Nucleus accumbens (tissue), 56 donors: ENCODE data around the gene CDIP1.

Experiments used
- DNase-seq, 56 donors: peaks; one replicate each; lab custom pipeline; 2025; lab: John Stamatoyannopoulos, UW

CDIP1 gene

DNA sequence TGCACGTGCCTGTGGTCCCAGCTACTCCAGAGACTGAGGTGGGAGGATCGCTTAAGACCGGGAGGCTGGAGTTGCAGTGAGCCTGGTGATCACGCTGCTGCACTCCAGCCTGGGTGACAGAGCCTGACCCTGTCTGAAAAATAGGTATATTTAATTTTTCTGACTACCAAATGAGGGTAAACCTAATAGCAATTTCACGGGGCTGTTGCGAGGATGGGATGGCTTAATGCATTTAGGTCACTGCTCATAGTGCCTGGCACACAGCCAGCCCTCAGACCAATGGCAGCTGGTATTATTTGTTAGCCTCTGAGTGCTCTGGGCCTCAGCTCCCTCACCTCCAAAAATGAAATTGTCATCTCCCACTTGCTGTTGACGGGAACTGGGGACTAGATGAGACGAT lies 5.9 kb upstream of the CDIP1 start:
- no peak for DNase-seq

DNA sequence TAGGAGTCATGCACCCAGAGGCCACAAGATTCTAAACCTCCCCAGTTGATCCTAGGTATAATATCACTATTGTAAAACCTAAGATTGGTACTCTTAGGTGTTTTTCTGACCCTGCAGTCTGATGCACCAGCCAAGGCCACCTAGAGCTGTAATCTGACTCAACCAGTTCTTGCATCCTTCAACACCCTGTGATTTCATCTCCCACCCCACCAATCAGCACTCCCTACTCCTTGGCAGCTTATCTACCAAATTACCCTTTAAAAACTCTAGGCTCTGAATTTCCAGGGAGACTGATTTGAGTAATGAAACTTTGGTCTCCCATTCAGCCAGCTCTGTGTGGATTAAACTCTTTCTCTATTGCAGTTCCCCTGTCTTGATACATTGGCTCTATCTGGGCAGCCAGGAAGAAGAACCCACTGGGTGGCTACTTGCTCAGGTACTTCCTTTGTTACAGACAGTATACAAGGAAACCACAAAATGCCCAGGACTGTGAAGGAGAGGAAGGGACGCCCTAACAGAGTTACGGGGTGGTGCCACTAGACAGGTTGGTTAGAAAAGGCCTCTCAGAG lies 1.2 kb upstream of the CDIP1 start:
- no peak for DNase-seq

DNA sequence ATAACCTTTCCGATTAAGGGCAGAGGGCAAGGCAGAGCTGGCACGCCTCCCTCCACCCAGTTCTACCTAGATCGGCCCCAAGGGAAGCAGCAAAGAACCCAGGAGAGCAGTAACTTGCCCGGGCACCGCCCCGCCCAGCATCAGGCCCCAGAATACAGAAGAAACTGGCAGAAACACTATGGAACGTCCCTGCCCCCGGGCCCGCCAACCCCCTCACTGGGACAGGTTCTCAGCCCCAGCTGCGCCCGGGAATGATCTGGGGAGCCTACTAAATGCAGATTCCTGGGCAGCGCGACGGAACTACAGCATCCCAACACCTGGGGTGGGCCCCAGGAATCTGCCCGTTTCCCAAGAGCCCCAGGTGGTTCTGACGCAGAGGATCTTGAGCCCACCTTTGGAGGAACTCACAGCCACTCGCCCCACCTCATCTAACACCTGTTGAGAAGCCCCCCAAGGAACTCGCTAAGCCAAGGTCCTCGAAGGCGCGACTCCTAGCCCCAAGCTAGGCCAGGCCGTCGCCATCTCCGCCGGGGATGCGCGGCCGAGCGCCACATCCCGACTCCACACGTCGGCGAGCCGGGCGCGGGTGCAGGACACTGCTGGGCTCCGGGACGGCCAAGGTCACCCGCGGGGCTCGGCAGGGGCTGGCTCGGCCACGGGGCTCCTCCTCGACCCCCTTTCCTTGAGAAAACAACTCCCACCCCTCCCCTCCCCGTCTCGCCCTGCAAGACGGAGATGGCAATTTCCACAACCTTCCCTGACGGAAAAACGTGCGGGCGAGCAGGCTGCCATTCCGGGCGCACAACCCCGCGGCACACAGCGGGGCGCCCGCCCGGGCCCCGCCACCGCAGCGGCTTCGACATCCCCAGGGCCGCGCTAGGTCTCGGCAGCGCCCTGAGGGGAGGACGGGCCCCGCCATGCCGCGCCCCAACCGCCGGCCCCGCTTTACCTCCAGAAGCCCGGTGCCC lies 913 bp downstream of the CDIP1 start:
- DNase-seq: peak in 17 of 56 donors; percentile 16 to 66 (median 44)

DNA sequence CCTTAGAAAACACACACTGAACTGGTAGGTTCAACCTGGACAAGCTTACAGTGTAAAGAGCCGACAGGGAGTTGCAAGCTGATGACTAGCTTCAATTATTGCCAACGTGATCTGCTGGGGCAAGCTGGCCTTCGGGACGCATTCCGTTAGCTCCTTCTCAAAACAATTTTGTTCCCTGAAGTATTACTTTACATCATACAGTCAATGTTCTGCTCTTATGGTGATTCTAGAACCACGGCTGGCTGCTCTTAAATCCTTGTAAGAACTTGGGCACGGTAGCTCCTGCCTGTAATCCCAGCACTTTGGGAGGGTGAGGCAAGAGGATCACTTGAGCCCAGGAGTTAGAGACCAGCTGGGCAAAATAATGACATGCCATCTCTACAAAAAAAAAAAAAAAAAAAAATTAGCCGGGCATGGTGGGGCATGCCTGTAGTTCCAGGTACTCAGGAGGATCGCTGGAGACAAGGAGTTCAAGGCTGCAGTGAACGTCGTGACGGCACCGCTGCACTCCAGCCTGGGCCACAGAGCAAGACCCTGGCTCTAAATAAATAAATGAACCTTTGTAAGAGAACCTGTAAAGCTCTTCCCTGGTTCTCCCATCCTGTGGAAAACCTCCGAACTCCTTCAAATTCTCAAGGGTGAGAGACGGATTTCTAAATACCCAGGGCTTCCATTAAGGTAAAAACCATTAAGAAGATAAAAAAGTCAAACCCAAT lies 2.0 kb downstream of the CDIP1 start:
- DNase-seq: no peak

DNA sequence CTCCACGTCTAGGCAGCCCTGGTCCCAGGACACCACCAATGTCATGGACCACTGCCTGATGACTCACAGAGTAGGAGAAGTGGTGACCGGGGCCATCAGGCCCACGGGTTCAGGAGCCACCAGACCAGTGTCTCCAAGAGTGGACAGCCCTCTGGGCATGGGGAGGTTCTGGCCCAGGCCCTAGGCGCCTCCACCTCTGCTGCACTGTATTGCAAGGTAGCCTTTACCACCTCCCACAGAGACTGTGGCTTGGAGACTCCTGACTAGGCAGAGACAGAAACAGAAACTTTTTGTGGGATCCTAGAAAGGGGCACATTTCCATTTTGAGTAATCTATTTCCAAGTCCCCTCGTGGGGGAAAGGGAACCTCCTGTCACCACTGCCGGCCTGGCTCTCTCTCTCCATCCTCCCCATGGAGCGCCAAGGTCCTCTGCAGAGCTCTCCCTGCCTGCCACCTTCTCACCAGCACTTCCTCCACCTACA lies 2.9 kb downstream of the CDIP1 start:
- no peak for DNase-seq

DNA sequence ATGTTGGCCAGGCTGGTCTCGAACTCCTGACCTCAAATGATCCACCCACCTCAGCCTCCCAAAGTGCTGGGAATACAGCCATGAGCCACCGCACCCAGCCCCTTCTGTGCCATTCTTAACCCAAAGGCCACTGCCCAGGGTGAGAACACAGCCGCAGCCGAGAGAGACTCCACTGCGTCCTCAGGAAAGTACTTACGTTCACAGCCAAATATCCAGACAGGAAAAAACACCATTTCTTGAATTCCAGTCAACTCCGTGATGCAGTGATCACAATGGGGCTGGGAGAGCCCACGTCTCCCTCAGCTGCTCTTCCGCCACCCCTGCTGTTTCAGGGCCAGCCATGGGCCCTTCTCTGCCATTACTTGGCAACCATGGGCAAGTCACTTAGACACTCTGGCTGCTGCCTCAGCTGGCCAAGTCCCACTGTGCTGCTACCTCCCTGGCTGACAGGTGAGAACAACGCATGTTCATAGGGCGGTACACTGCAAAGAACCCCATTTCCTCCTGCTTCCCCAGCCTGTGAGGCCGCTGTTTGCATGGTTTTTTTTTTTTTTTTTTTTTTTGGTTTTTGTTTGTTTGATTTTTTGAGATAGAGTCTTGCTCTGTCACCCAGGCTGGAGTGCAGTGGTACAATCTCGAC lies 4.3 kb downstream of the CDIP1 start:
- DNase-seq: no peak

DNA sequence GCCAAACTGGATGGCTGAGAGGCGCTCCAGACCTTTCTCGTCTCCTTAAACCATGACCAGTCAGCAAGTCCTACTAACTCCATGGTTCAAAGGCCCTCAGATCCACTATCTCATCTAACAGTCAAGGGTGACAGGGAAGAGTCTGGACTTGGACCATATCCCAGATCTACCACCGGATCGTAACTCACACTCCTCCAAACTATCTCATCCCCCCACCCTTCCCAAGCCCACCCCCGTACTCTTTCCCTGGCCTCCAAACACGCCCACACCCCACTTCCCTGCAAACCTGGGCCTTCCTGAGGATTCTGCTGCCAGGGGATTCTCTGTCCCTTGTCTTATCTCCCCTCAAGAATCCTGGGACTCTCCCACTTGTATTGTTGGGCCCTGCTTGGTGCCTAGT lies 5.1 kb downstream of the CDIP1 start:
- no peak for DNase-seq

DNA sequence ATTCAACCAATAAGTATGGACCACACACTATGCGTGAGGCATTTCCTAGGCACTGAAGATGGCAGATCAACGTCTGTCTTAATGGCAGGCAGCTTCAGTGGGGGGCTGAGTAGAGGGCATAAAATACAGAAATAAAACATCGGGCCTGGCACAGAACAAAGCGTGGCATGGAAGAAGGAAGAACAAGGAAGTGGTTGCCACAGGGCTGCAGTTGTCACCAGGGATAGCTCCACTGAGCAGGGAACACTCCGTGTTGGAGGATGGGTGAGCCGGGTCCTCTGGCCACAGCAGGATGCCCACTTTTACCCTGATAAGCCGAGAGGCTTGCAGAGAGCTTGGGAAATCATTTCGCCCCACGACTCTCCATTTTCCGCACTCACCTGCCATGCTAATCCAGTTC lies 6.3 kb downstream of the CDIP1 start:
- no peak for DNase-seq

DNA sequence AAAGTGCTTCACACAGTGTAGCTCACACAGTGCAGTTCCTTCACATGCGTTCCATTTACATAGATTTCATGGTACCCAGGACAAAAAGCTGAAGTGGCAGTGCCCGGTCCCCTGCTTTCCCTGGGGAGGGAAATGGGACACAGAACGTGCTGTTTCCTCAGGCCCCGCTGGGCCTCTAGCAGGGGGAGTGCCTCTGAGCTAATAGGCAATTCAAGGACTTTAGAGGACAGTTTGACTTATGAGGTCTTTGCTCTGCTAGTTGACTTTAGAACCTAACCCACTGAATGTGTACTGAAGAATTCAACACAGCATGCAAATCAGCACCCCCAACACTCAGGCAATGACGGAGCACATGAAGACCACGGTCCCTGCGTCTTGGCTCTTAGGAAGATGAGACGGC lies 6.8 kb downstream of the CDIP1 start:
- no peak for DNase-seq

DNA sequence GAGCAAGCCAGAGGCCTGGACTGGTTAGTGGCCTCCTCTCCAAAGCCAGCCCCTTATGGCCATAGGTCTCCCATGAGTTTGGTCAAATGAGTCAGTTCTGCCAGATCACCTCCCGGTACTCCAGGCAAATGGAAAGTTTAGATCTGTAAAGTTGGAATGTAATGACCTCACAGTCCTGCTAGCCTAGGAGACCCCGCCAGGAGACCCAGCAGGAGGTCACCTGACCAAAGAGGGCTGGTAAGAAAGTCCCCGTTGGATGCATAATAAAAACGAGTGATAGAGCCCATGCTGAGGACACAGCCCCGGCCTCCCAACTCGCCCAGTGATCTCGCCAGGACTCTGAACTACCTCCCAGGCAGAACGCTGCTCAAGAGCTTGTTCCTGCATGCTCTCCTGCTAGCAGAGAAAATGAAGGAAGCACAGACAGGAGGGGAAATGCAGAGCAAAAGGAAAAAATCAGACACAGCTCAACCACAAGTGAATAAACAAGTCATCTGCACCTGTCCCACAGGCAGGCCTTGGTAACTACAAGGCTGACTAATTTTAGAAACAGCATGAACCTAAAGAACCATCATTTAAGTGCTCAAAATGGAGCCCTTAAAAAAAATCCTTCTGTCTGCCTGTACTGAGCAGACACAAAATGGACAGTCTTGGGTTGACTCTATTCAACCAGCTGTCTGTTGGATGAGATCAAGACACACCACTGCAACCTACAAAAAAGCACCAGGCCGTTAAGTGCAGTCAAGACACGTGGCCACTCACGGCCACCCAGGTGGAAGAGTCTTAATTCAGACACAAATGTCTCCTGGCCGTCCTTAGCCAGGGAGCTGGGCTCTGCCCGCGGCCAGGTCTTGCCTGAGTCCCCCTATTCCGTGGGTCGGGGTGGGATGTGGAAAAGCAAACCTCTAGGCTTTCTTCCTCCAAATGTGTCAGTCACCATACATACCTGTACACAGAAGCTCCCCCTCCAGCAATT lies 9.2 kb downstream of the CDIP1 start:
- DNase-seq: no peak

DNA sequence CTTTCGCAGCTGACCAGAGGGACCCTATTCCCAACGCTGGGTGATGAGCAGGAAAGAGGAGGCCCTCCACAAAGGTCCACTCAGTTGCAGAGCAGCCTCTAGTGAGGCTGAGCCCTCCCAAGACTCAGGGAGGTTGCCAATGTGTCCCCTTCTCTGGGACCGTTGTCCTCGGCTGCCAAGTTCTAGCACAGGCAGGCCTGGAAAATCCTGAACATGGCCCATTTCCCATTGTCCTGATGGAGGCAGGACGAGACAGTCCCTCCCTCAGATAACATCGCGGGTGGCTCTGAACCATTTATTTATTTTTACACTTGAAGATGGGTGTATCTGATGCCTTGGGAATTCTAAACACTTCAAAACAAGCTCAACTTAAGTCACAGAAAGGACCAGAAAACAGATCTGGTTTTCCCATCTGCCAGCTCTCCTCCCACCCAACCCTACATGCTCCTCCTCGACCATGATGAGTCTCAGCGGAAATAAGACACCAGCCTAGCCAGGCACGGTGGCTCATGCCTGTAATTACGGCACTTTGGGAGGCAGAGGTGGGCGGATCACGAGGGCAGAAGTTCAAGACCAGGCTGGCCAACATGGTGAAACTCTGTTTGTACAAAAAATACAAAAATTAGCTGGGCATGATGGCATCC lies 12.8 kb downstream of the CDIP1 start:
- no peak for DNase-seq

DNA sequence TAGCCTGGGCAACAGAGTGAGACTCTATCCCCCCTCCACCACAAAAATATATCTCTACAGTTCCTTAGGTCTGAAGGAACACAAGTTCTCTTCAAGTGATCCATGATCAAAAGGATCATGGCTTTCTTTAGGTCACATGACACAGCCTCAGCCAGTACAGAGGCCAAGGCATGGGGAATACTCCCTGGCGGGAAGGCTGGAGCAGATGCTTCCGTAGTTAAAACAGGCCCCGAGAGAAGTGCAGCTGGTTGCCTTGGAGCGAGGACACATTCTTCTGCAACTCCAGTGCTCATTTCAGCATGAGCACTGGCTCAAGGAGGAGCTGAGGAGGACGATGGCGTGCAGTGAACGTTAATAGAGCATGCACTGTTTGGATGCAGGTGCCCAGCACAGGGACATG lies 13.5 kb downstream of the CDIP1 start:
- peak in 6 of 56 donors; percentile 21 to 54 (median 35) for DNase-seq

DNA sequence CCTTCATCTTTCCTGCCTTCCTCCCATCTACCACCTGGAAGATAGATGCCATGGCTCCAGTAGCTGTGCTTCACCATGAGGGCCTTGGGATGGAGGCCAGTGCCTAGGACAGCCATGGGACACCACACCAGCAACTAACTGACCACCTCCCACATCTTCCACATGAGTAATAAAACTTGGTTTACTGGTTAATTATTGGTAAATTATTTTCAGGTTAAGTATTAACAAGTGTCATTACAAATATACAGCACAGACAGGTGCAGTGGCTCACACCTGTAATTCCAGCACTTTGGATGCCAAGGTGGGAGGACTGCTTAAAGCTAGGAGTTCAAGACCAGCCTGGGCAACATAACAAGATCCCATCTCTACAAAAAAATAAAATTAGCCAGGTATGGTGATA lies 14.0 kb downstream of the CDIP1 start:
- DNase-seq: no peak

DNA sequence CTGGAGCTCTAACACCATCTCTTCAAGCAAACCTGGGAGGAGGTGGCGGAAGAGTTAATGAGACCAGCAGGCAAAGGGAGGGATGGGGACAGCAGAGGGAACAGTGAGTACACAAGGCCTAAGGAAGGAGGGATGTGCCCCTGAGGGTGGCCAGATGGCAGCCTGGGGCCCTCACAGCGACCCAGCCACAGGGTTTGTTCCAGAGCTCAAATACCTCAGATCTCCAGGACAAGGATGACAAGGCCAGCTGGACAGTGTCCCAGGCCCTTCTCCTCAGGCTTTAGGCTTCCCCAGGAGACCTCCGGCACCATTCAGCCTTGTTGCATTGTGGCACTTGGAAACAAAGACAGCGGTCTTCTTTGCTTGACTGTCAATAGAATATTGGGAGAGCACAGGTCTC lies 14.9 kb downstream of the CDIP1 start:
- peak in 11 of 56 donors; percentile 13 to 68 (median 47) for DNase-seq

DNA sequence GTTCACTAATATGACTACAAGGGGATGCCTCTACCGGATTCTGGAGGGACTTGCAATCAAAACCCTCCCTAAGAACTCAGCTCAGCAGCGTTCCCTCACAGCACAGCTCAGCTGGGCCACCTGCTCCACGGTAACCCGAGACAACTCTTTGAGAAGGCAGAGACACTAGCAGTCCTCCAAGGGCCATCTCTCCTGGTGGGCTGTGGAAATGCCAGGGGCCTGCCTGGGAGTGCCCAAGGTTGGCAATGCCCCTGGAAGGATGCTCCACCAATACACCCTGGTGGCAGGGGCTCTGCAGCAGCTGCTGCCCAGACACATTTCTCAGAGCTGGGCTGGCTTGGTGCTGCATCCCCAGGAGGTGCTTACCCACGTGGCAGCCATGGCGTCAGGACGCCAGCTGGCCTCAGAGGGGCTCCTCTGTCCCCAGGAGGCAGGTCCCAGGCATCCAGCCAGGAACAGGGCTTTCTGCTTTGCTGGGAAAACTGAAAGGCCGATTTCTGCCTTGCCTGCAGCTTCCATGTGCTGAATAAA lies 16.5 kb downstream of the CDIP1 start:
- peak in 54 of 56 donors; percentile 32 to 92 (median 73) for DNase-seq

DNA sequence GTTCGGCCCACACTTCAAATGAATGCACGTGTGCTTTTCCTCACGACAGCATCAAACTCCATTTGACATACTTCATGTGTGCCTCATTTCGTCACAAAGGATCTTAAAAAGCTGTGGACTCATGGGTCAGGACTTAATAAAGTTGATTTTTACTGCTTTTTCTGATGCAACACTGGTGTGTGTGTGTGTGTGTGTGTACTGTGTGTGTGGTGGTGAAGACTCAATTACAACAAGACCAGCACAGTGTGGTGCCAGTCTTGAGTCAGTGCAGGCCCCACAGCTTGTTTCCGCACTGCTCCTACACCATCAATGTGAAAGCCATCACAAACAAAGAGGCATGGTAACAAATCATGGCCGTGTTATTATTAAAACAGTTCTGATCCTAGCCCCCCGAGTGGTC lies 17.7 kb downstream of the CDIP1 start:
- DNase-seq: no peak

DNA sequence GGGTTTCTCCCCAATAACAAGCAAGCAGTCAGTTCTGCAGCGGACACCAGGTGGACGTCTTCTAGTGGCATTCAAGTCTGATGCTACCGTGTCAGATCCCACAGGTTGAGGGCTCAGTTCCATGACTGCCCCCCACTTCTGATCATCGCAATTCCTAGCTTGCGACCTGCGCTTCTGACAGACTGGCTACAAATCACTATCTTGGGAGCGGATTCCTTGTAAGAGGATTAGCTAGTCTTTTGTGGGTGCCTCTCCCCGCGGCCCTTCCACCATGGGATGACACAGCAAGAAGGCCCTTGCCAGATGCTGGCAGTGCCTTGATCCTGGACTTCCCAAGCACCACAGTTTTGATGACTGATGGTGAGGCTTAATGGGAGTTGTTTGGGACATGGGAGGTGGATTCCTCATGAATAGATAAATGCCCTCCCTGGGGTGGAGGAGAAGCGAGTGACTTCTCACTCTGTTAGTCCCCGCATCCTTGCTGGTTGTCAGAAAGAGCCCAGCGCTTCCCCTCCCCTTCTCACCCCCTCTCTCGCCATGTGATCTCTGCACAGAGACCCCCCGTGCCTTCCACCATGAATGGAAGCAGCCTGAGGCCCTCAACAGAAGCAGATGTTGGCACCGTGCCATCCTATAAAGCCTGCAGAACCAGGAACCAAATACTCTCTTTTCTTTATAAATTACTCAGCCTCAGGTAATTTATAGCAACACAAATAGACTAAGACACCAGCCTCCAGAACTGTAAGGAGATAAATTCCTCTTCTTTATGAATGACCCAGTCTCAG lies 19.1 kb downstream of the CDIP1 start:
- DNase-seq: no peak
